Measurements from ENCODE around the gene PTAR1.
"Not testable (repeated sequence)": the region's sequence is repeated elsewhere in the genome, so short reads cannot be mapped to it uniquely, and the experiment has no call there.

Gene PTAR1, protein sequence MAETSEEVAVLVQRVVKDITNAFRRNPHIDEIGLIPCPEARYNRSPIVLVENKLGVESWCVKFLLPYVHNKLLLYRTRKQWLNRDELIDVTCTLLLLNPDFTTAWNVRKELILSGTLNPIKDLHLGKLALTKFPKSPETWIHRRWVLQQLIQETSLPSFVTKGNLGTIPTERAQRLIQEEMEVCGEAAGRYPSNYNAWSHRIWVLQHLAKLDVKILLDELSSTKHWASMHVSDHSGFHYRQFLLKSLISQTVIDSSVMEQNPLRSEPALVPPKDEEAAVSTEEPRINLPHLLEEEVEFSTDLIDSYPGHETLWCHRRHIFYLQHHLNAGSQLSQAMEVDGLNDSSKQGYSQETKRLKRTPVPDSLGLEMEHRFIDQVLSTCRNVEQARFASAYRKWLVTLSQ

GRCh38 chr9:69759421-69760277, at the start of gene PTAR1:
TSS of gene PTAR1 (minus strand) at chr9:69760011. CDS start at chr9:69759938, 73 bp downstream.
- DNase-seq (ENCODE audit: low read depth in 1 of 2, low spot score in 1 of 2), result peak; percentile 61 to 89
- TF ChIP-seq JUND (IDR thresholded peaks at IDR 0.05; ENCODE audit: low read depth), result no peak
- in situ Hi-C loops (cut with HindIII; ENCODE audit: low pct_unique_long_range_greater_than_20kb, low sequenced_read_pairs), result no loop called here

DNA sequence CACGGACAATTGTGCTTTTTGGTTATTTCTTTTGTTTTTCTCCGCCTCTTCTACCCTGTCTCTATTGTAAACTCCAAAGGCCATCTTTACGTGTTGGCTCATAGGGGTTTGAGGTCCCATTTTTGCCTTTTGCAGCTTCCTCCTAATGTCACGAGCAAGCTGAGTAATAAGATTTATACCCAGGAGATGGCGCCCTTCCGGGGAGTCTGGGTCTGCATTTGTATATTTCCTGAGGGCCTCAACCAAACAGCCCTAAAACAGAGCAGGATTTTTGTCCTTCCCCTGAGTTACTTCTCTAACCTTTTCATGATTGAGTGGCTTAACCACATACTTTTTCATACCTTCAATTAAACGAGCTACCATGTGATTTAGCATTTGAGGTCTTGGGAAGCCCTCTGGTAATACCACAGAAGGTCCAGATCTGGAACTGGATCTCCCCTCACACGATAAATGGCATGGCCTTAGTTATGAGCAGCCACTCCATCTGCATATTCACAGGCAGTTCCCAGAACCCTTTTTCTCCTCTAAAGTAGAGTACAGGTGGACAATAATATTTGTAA, 49.6 kb upstream of the PTAR1 start:
- in situ Hi-C loops (cut with HindIII; ENCODE audit: low pct_unique_long_range_greater_than_20kb, low sequenced_read_pairs), result no loop called here
- DNase-seq (ENCODE audit: low read depth in 1 of 2, low spot score in 1 of 2), result no peak
- no peak for TF ChIP-seq JUND (IDR thresholded peaks at IDR 0.05; ENCODE audit: low read depth)

- DNase-seq (ENCODE audit: low read depth in 1 of 2, low spot score in 1 of 2), result no peak
- in situ Hi-C loops (cut with HindIII; ENCODE audit: low pct_unique_long_range_greater_than_20kb, low sequenced_read_pairs), result no loop called here
- no peak for TF ChIP-seq JUND (IDR thresholded peaks at IDR 0.05; ENCODE audit: low read depth)
Observed at GRCh38 chr9:69806627-69807026, 46.8 kb upstream of the PTAR1 start.

GRCh38 chr9:69805962-69806515, 46.2 kb upstream of the PTAR1 start:
- no peak for TF ChIP-seq JUND (IDR thresholded peaks at IDR 0.05; ENCODE audit: low read depth)
- in situ Hi-C loops (cut with HindIII; ENCODE audit: low pct_unique_long_range_greater_than_20kb, low sequenced_read_pairs), result no loop called here
- no peak for DNase-seq (ENCODE audit: low read depth in 1 of 2, low spot score in 1 of 2)

- TF ChIP-seq JUND (IDR thresholded peaks at IDR 0.05; ENCODE audit: low read depth), result no peak
- in situ Hi-C loops (cut with HindIII; ENCODE audit: low pct_unique_long_range_greater_than_20kb, low sequenced_read_pairs), result no loop called here
- DNase-seq (ENCODE audit: low read depth in 1 of 2, low spot score in 1 of 2), result no peak
Observed at GRCh38 chr9:69801989-69802388, 42.2 kb upstream of the PTAR1 start.

DNA sequence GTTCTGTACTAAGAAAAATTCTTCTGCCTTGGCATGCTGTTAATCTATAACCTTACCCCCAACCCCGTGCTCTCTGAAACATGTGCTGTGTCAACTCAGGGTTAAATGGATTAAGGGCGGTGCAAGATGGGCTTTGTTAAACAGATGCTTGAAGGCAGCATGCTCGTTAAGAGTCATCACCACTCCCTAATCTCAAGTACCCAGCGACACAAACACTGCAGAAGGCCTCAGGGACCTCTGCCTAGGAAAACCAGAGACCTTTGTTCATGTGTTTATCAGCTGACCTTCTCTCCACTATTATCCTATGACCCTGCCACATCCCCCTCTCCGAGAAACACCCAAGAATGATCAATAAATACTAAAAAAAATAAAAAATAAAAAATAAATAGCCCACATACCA, 40.2 kb upstream of the PTAR1 start:
- in situ Hi-C loops (cut with HindIII; ENCODE audit: low pct_unique_long_range_greater_than_20kb, low sequenced_read_pairs); DNase-seq (ENCODE audit: low read depth in 1 of 2, low spot score in 1 of 2): not testable (repeated sequence)

GRCh38 chr9:69799521-69799920, 39.7 kb upstream of the PTAR1 start:
- DNase-seq (ENCODE audit: low read depth in 1 of 2, low spot score in 1 of 2); in situ Hi-C loops (cut with HindIII; ENCODE audit: low pct_unique_long_range_greater_than_20kb, low sequenced_read_pairs): not testable (repeated sequence)

- in situ Hi-C loops (cut with HindIII; ENCODE audit: low pct_unique_long_range_greater_than_20kb, low sequenced_read_pairs), result no loop called here
- no peak for TF ChIP-seq JUND (IDR thresholded peaks at IDR 0.05; ENCODE audit: low read depth)
- no peak for DNase-seq (ENCODE audit: low read depth in 1 of 2, low spot score in 1 of 2)
Observed at GRCh38 chr9:69798744-69799143, 38.9 kb upstream of the PTAR1 start.

- no peak for TF ChIP-seq JUND (IDR thresholded peaks at IDR 0.05; ENCODE audit: low read depth)
- DNase-seq (ENCODE audit: low read depth in 1 of 2, low spot score in 1 of 2), result no peak
- in situ Hi-C loops (cut with HindIII; ENCODE audit: low pct_unique_long_range_greater_than_20kb, low sequenced_read_pairs), result no loop called here
Observed at GRCh38 chr9:69797675-69798074, 37.9 kb upstream of the PTAR1 start.

DNA sequence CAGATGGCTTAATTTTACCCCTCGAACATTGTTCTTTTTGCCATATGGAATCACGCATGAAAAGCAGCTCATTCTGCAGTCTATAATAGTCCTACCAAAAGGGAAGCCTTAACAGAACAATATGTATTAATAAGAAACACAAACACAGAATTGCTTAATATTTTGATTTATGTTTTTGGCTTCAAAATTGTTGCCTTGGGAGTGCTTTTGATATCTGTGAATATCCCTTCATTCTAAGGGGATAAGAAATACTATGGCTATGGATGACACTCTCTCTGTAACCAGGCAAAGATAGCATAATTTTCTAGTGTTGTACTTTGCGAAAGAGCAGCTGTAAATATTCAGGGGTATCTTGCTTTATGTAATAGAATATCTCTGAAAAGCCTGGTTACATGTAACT, 34.5 kb upstream of the PTAR1 start:
- TF ChIP-seq JUND (IDR thresholded peaks at IDR 0.05; ENCODE audit: low read depth), result no peak
- in situ Hi-C loops (cut with HindIII; ENCODE audit: low pct_unique_long_range_greater_than_20kb, low sequenced_read_pairs), result no loop called here
- no peak for DNase-seq (ENCODE audit: low read depth in 1 of 2, low spot score in 1 of 2)

DNA sequence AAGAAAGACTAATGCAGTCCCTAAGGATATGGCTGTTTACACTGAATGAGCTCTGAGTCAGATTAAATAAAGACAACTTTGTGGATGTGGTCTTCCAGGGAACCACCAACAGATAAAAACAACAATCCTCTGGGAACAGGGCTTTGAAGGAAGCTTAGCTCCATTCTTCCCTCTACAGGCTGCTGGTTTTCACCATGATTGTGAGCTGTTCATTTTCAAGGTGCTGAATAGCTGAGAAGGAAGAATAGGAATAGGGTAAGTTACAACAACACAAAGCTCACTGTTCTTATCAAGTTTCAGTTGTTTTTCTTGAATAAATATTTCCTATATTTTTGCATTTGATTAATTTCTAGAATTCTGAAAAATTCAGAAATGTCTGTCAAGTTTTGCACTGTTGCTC, 25.9 kb upstream of the PTAR1 start:
- DNase-seq (ENCODE audit: low read depth in 1 of 2, low spot score in 1 of 2), result peak in 1 of 2 experiments; percentile 27
- in situ Hi-C loops (cut with HindIII; ENCODE audit: low pct_unique_long_range_greater_than_20kb, low sequenced_read_pairs), result no loop called here
- TF ChIP-seq JUND (IDR thresholded peaks at IDR 0.05; ENCODE audit: low read depth), result no peak

DNA sequence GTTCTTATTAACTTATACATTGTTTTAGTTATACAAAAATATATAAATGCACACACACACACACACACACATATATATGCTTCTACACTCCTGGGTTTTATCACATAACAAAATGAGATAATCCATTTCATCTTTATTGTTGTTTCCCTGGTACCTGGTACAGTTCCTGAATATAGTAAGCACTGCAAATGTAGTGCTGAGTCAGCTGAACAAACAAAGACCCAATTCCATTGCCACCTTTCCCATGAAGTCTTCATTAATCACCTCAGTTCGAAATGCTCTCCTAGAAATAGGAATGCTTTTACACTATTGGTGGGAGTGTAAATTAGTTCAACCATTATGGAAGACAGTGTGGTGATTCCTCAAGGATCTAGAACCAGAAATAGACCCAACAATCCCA, 13.4 kb upstream of the PTAR1 start:
- TF ChIP-seq JUND (IDR thresholded peaks at IDR 0.05; ENCODE audit: low read depth), result no peak
- in situ Hi-C loops (cut with HindIII; ENCODE audit: low pct_unique_long_range_greater_than_20kb, low sequenced_read_pairs), result no loop called here
- no peak for DNase-seq (ENCODE audit: low read depth in 1 of 2, low spot score in 1 of 2)

All from T47D (cell line).